NCI-H128 (cell line): ENCODE results near the gene TLK1.

Experiments
- DNase-seq: peaks from one replicate; lab custom pipeline; 2025; ENCODE audit not compliant: unreplicated experiment; lab: John Stamatoyannopoulos, UW

Gene TLK1

DNA sequence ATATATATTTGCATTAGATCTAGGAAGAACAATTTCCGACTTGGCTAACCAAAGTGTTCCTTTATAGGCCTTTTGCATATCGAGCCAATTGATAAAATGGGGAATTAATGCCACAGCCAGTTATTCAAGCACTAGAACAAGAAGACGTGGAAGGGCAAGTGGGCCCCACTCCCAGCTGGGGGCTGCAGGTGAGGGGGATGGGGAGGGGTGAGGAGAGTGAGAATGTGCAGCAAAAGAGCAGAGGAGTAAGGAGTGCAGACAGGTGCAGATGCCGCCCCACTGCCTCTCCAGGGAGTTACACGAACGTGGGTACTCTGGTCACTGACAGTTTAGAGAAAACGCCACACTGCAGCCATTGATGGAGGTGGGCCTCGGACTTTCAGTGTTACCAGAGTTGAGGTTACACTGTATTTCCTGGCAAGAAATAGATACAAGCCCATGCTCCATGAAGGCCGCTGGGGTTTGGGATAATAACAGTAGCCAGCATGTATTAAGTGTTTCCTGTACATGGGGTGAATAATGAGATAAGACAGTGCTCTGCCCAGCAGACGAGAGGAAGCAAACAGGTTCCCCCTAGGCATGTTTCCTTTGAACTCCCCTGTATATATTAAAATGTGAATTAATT is 190.7 kb downstream of the TLK1 start:
- DNase-seq: no peak

DNA sequence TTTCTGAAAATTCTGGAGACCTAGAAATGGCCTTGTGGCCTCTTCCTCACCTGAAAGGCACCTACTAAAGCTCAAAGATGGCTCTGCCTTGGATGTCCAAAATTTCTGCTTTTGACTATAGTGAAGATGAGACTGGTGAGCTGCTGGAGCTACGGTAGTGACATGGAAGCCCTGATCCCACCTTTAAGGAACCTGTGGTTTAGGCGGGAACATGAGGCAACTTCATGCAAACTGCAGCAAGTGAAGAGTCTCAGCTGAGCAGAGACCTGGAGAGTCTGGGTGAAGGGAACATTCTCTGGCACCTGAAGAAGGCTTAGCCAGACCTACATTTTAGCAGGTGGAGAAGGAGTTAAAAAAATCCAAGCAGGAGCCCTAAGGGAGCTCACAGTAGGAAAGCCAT is 191.7 kb downstream of the TLK1 start:
- no peak for DNase-seq

DNA sequence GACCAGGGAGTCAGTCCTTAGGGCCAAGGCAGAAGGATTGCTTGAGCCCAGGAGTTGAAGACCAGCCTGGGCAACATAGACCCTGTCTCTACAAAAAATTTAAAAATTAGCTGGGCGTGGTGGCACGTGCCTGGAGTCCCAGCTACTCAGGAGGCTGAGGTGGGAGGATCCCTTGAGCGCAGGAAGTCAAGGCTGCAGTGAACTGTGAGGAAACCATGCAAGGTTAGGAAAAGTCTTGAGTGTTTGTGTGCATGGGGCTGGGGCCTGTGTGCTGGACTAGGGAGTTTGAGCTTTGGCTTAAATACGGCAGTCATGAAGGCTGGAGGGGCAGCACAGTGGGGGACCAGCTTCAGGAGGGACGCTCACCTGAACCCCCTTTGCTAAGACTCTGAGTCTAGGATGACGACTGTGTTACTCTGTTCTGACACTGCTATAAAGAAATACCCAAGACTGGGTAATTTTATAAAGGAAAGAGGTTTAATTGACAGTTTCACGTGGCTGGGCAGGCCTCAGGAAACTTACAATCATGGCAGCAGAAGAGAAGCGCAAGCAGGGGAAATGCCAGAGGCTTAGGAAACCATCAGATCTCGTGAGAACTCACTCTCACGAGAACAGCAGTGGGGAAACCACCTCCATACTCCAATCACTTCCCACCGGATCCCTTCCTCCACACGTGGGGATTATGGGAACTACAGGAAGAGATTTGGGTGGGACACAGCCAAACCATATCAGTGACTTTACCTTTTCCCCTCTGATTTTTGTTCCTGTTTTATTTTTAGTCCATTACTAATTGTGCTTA is 192.3 kb downstream of the TLK1 start:
- DNase-seq: no peak

DNA sequence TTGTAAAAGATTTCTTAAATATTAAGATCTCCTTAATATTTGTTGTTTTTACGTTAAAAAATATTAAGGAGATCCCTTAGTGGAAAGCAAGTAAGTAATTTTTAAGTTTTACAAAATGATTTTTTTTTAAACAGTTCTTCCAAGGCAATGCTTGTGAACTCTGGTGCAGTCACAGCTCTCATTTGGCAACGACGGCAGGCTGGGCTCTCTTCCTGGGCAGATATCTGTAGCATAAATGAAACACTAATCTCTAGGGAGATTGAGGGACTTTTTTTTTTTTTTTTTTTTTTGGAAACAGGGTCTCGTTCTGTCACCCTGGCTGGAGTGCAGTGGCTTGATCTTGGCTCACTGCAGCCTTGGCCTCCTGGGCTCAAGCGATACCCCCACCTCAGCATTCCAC is 193.1 kb downstream of the TLK1 start:
- DNase-seq: no peak

DNA sequence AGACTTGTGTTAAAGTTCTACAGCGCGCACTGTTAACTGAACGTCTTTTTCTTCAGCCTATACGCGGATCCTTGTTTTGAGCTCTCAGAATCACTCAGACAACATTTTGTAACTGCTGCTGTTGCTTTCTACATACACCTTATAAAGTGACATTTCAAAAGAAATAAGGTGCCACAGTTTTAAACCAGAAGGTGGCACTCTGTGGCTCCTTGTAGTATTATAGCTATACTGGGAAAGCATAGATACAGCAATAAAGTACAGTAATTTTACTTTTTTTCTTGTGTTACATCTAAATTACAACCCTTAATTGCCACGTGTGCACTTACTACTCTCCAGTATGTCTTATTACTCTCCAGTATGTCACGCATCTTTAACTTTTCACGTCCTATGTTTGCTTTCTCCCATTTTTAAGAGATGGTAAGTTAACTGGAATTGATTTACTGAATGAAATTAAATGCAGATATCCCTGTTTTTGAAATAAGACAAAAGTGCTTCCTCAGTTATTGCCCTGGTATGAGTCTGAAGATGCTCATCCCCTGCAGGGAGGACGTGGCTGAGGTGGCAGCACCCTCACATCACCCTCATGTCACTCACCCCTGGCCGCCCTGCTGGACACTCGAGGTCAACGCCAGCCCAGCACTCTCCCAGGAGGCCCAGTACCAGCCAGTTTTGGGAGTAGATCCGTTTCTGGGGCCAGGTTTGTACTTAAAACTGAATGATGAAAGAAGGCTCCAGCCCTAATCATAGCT is 193.9 kb downstream of the TLK1 start:
- no peak for DNase-seq

DNA sequence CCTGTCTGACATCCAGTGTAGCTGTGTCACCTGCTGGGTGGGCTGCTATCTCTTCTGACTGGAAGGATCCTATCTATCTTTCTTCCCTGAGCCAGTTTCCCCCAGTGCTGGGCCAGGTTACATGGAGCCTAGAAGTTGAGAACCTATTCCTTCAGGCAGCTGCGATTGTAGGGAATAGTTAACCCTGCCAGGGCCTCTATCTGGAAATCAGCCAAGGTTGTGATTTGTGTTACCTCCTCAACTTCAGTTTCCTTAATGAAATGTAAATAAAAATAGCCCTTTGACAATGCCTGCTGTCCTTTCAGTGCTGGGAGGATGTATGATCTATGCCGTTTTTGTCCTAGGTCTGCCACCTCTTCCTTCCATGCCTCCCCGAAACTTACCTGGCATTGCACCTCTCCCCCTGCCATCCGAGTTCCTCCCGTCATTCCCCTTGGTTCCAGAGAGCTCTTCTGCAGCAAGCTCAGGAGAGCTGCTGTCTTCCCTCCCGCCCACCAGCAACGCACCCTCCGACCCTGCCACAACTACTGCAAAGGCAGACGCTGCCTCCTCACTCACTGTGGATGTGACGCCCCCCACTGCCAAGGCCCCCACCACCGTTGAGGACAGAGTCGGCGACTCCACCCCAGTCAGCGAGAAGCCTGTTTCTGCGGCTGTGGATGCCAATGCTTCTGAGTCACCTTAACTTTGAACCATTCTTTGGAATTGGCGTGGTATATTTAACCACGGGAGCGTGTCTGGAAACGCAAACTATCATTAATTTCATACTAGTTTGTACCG is 195.1 kb downstream of the TLK1 start:
- DNase-seq: no peak

DNA sequence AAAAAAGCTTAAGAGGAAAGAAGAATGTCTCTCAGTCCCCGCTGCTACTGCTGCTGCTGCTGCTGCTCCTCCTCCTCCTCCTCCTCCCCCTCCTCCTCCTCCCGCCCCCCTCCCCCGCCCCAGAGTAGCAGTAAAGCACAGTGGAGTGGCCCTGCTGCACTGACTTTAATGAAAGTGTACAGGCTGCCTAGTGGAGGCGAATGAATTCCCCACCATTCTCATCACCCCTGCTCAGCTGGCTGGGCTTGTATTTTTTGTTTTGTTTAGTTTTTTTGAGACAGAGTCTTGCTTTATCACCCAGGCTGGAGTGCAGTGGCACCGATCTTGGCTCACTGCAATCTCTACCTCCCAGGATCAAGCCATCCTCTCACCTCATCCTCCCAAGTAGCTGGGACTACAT is 197.3 kb downstream of the TLK1 start:
- no peak for DNase-seq

DNA sequence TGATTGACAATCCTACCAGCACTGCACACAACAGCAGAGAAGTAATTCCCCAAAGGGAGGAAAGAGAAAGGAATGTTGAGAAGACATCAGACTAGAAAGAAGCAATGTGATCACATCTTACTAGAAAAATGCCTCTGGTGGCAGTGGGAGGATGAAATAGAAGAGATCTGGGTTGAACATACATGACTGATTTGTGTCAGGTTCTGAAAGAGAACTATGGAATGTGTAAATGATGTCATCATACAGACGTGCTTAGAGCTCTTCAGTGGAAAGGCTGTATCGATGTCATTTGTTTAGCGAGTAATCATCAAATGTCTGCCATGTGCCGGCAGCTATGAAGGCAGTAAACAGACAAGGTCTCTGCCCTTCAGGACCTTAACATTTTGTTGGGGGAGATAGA is 206.8 kb downstream of the TLK1 start:
- DNase-seq: no peak

DNA sequence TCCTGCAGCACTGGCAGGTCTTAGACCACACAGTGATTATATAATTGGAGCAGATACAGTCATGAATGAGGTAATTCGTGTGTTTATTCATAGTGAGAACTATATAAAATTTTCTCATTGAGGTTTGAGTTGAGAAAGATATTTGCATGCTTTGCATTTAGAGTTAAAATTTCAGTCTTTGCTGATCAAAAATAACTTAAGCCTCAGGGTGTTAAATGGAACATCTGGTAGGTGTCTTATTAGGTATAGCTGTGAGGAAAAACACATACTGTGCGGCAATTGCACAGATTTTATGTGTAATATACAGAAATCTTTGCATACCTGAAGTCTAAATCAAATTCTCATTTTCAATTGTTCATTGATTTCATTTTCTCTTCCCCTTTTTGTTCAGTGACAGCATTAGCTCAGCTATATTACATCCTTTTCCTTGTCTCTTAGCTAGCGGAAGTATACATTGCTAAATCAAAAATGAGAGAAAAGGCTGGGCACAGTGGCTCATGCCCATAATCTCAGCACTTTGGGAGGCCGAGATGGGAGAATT is 210.4 kb downstream of the TLK1 start:
- no peak for DNase-seq

DNA sequence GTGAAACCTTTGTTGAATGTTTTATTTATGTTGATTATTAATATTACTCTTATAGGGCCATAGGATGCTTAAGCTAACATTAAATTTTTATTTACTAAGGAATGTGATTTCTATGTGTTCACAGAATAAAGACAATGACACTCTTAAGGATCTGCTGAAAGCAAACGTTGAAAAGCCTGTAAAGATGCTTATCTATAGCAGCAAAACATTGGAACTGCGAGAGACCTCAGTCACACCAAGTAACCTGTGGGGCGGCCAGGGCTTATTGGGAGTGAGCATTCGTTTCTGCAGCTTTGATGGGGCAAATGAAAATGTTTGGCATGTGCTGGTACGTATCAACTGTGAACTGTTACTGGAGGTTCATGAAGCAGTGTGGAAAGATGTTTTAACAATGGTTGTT is 211.3 kb downstream of the TLK1 start:
- no peak for DNase-seq

DNA sequence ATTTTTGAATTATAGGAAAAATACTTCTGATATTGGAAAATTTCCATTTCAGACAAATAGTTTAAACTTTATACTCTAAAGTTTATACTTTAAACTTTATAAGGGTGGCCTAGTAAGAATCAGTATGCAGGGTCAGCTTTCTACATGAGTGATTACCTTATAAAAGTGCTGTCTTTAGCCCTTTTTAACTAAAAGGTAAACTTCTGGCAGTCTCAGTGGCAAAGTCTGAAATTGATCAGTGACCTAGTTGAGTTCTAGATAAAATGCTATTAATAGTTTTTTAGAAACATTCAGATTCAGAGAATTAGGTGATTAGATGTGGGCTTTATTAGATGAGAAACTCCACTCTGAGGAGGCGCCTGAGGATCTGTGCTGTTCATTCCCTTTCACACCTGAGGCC is 216.1 kb downstream of the TLK1 start:
- DNase-seq: no peak

DNA sequence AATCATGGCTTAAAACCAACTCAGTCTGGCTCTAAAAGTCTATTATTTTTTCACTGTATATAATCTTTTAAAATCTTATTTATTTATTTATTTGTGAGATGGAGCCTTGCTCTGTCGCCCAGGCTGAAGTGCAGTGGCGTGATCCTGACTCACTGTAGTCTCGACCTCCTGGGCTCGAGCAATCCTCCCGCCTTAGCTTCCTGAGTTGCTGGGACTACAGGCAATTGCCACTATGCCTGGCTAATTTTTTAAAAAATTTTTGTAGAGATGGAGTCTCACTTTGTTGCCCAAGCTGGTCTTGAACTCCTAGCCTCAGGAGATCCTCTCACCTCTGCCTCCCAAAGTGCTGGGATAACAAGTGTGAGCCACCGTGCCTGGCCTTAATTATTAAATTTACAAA is 217.1 kb downstream of the TLK1 start:
- DNase-seq: no peak

DNA sequence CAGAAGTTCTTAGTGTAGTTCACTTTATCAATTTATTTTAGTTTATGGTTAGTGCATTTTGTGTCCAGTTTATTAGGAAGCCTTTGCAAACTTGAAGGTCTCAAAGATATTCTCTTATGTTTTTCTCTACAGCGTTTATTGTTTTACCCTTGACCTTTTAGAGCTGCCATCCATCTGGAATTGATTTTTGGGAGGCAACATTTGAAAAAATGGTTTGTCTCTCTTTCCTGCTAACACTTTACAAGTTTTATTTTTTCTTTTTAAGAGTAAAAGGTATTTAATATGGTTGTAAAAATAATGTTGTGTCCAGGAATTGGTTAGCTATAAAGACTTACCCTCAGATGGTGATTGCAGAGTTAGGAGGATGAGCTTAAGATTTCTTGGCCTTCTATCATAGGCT is 217.7 kb downstream of the TLK1 start:
- no peak for DNase-seq

DNA sequence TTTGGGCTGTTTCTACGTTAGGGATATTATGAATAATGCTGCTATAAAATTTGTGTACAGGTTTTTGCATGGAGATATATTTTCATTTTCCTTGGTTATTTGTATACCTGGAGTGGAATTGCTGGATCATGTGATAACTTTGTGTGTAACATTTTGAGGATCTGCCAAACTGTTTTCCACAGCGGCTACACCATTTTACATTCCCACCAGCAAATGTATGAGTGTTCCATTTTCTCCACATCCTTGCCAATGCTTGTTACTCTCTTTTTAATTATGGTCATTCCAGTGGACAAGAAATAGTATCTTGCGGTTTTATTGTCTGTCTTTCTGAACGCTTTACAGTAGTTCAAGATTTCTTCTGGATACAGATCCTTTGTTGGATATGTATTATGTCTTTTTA is 218.1 kb downstream of the TLK1 start:
- DNase-seq: no peak
